HG03378 (cell line): ENCODE data around the gene APPL1.
"Not testable (repeated sequence)": the region's sequence is repeated elsewhere in the genome, so short reads cannot be mapped to it uniquely, and the experiment has no call there.

Experiments
- ATAC-seq: cut with Tn5 transposase; IDR thresholded peaks from one replicate; pipeline ENCODE4 v1.9.1; 2021; ENCODE audit warnings: mild to moderate bottlenecking, moderate library complexity; ENCODE audit not compliant: unreplicated experiment

Gene APPL1

GRCh38 chr3:57268416-57268815 is 40.9 kb downstream of the APPL1 start:
- no peak for ATAC-seq

- no peak for ATAC-seq
Measured at GRCh38 chr3:57274845-57275244, 47.3 kb downstream of the APPL1 start.

- ATAC-seq = no peak
Measured at GRCh38 chr3:57275393-57275792, 47.9 kb downstream of the APPL1 start.

GRCh38 chr3:57278237-57278636 is 50.7 kb downstream of the APPL1 start:
- ATAC-seq = no peak

DNA sequence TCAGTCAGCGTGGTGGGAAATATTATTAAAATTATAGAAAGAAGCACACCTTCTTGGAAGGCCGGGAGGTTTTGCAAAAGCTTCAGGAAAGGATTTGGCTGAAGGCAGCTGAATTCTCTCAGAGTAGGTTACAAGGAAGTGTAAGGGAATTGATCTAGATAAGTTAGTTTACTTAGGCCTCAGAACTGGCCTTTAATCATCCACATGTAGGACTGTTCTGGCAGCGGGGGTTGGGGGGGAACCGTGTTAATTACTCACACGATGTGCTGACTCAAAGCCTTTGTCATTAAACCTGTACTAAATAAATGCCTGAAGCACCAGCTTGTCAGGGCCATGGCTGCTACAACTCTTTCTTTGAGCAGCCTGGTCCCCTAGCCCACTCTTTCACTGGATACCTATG is 52.2 kb downstream of the APPL1 start:
- ATAC-seq = no peak

- no peak for ATAC-seq
Measured at GRCh38 chr3:57281715-57282114, 54.2 kb downstream of the APPL1 start.

DNA sequence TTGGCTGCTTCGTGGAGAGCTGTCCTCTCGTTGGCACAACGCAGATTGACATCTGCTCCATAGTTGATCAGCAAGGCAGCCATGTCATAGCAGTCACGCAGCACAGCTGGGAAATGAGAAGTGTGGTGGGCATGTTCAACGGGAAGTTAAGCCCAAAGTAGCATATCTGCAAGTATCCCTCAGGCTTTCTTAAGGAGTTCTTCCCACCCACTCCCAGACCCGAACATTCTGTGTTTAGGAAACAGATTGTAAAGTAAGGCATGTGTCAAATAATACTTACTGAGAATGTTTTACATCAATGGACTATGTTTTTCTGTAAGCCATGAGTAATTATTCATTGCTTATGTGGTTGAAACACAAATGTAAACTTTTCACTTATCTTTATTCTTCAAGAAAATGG is 55.8 kb downstream of the APPL1 start:
- no peak for ATAC-seq

DNA sequence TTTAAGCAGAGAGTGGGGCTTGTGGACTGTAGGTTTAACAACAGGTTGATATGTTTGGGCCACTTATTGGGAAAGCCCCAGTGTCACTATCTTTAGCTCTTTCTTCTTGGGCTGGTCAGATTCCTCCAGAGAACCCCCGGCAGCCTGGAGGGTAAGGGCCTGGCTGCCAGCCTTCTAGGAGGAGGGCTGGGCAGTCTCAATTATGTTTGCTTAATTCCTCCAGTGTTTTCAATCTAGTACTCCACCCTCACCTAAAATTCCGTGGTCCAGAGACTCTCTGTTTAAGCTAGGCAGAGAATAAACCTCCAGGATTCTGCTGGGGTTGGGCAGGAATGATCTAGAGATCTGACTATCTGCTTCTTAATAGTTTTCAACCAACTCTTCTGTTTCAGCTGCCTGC is 59.7 kb downstream of the APPL1 start:
- ATAC-seq = no peak

DNA sequence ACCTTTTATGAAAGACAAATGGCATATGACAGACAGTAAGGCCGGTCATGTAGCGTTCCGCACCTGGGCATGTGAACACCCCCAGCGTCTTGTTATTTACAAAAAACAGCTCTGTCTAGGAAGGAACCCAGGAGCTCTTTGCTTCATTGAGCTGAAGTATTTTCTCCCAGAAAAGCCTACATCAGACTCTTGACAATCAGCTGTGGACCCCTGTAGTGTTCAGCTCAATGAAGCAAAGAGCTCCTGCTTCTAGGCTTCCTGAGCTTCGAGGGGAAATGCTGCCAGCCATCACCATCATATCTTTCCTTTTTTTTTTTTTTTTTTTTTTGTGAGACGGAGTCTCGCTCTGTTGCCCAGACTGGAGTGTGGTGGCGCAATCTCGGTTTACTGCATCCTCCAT is 60.9 kb downstream of the APPL1 start:
- no peak for ATAC-seq

DNA sequence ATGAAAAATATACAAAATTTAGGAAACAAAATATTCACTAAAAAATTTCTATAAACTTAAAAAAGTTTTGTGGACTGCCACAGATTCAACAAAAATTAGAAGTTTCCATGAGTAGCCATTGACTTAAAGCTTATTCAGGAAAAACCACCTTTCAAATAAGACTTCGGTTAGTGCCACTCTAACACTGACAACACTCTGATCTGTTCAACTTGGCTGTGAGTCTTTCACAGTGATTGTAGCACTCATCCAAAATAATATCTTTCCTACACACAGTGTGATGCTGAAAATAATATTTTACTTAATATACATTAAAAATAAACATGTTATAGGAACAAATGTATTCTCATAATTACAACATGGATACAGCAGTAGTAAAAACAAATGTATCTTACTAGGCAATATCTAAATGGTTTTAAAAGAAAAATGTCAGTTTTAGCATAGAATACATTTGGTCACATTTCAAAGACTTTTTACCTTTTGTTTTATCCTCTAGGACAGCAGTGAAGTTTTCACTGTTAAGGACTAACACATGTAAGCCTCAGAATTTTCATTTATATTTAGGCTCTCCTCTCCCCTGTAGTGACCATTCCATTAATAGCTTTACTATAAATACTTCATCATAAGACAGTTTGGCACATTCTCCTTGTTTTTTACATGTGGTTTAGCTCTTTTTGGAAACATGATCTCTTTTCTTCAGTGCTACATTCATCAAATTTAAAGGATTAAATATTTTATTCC is 64.8 kb downstream of the APPL1 start, which contains the start of gene ASB14:
TSS of gene ASB14 (minus strand) at position 527 of the 738 bp plus-strand sequence. CDS start 652 bp downstream, outside the sequence.
- no peak for ATAC-seq

GRCh38 chr3:57292897-57293526 is 65.5 kb downstream of the APPL1 start:
- no peak for ATAC-seq

- no peak for ATAC-seq
Measured at GRCh38 chr3:57298041-57298440, 70.5 kb downstream of the APPL1 start.

GRCh38 chr3:57303520-57303919 is 76.0 kb downstream of the APPL1 start:
- ATAC-seq = not testable (repeated sequence)

DNA sequence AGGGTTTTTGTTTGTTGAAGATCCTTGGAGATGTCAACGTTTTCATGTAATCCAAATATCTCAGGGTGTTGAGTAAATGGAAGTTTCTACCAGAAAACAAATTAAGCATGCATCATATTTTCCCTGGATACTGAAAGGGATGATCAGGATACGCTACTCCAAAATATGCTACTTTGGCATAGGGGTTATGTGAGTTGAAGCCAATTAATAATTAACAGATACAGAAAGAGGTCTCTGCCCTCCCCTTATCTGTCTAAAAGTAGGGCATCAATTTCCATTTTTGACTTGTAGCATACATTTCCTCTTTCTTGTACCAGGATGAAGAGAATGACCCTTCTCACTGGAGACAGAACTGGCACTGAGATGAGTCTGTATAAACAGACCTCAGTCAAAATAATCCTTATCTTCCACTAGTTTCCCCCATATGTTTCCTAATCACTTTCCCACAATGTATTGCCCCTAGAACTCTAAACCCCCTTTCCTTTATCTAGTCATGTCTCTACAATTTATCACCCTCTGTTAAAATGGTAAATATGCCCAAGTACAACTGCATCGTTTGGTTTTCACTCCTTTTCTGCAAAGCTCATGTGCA is 82.3 kb downstream of the APPL1 start:
- no peak for ATAC-seq

DNA sequence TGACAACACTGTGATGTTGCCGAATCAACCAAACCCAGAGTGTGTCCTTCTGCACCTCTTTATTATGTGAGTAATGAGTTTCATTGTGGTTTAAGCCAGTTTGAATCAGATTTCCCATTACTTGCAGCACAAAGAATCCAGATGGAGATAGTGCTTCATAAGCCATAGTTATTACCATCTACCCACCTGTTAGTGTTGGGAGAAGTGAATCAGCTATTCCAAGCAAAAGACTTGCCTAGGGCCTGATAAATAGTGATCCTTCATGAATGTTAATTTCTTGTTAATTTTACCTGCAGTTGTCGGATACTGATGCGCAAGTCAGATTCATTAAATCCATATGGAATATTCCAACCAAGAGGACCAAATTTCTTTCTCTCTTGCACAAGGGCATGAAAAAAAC is 86.7 kb downstream of the APPL1 start:
- no peak for ATAC-seq
